Kidney (tissue), 14 donors: ENCODE results near the gene VWA5A. TPM values are rescaled to one million over a fixed set of nuclear protein-coding genes. Genes with fewer than 3 reads are reported as not detected.

Experiments
- DNase-seq, 5 donors: peaks; one replicate each; pipeline ENCODE4 v3.0.0-alpha.2; 2013 to 2020
- FAIRE-seq: peaks from 2 replicates; lab custom pipeline; 2012; peaks lifted over from hg19 to GRCh38; lab: Jason Lieb, UNC
- H3K27ac ChIP-seq, 2 donors: one replicate each; pipeline ENCODE4 v1.7.0; 2013; ENCODE audit warnings: low read depth in 2 of 2, low read length in 2 of 2, inconsistent platforms in 1 of 2
- H3K27me3 ChIP-seq: one replicate; pipeline ENCODE4 v1.7.1; 2013; ENCODE audit warnings: low read length, inconsistent platforms; ENCODE audit not compliant: control insufficient read depth, insufficient read depth
- H3K36me3 ChIP-seq, 3 donors: one replicate each; pipeline versions ENCODE4 v1.7.0 to v1.7.1; 2013; ENCODE audit warnings: low read length in 3 of 3, control low read depth in 1 of 3, inconsistent platforms in 1 of 3; ENCODE audit not compliant: insufficient read depth in 3 of 3, control insufficient read depth in 2 of 3
- H3K4me1 ChIP-seq, 3 donors: one replicate each; pipeline versions ENCODE4 v1.7.0 to v1.7.1; 2013; ENCODE audit warnings: low read length in 3 of 3, inconsistent platforms in 1 of 3, low read depth in 1 of 3; ENCODE audit not compliant: control insufficient read depth in 2 of 3, insufficient read depth in 2 of 3
- H3K4me3 ChIP-seq, 3 donors: one replicate each; pipeline versions ENCODE4 v1.7.0 to v1.8.1; 2013; ENCODE audit warnings: low read length in 3 of 3, control low read depth in 1 of 3, inconsistent platforms in 1 of 3
- H3K9ac ChIP-seq, 3 donors: one replicate each; pipeline versions ENCODE4 v1.7.0 to v1.7.1; 2013; ENCODE audit warnings: low read length in 3 of 3, control low read depth in 1 of 3, inconsistent platforms in 1 of 3
- H3K9me3 ChIP-seq, 3 donors: one replicate each; pipeline versions ENCODE4 v1.7.0 to v1.7.1; 2013; ENCODE audit warnings: low read length in 3 of 3, control low read depth in 1 of 3, inconsistent platforms in 1 of 3; ENCODE audit not compliant: control insufficient read depth in 2 of 3, insufficient read depth in 1 of 3
- intact Hi-C: fragments of 100-400 bp; cut with DNase I; formaldehyde crosslinking; loops from one replicate; pipeline ENCODE4 v1.11.1; 2022
- polyA plus RNA-seq: library from polyadenylated mRNA; stranded (reverse); fragments of 350-450 nt; fragmentation: Illumina TruSeq; extraction: RNeasy Lipid Tissue Mini Kit (QIAGEN cat#74804); gene quantifications from one replicate; pipeline ENCODE4 v1.2.3, GENCODE V29; 2014; ENCODE audit warnings: low read depth, low replicate concordance; ENCODE audit not compliant: insufficient read depth
- total RNA-seq: library from RNA; stranded (reverse); fragmentation: NEBNext Ultra II Directional; extraction: Animal tissue kit (Norgen Biotek cat#: 25700); gene quantifications from one replicate; pipeline ENCODE4 v1.2.1, GENCODE V29; 2021
- TF ChIP-seq, protein P1 (sequence below): IDR thresholded peaks from 3 replicates; pipeline ENCODE4 v1.5.1; 2012; ENCODE audit warnings: mild to moderate bottlenecking, moderate library complexity, borderline replicate concordance; ENCODE audit not compliant: insufficient read depth; ENCODE audit errors: extremely low read depth
- donor health status: control.
- donor health status: control.
- donor health status: control.
- donor health status: control.
- donor health status: control.
- donor health status: DM: yes; HTN: yes; CAD: no.
- donor health status: Normal renal cell carcinoma (clear cell type).

Gene VWA5A
- total and polyA plus RNA-seq, 2 donors from 2014 or later: 25.0 to 57.2 TPM

- DNase-seq: no peak
Observed at GRCh38 chr11:124072147-124072546, 43.1 kb upstream of the VWA5A start.

GRCh38 chr11:124074554-124074953, 40.7 kb upstream of the VWA5A start:
- Histone ChIP-seq H3K27ac (no peak overlapping the region), H3K36me3 (no peaks in the 10 kb centered on the region), H3K9ac (no peak overlapping the region), H3K27me3 (peaks cover 2% of the 10 kb centered on the region), H3K4me3 (no peak overlapping the region), H3K9me3 (no peaks in the 10 kb centered on the region), H3K4me1 (peaks cover 0 to 9% (median 0%) of the 10 kb centered on the region in 3 donors)
- intact Hi-C loops: no loop called here
- TF ChIP-seq, protein P1, sequence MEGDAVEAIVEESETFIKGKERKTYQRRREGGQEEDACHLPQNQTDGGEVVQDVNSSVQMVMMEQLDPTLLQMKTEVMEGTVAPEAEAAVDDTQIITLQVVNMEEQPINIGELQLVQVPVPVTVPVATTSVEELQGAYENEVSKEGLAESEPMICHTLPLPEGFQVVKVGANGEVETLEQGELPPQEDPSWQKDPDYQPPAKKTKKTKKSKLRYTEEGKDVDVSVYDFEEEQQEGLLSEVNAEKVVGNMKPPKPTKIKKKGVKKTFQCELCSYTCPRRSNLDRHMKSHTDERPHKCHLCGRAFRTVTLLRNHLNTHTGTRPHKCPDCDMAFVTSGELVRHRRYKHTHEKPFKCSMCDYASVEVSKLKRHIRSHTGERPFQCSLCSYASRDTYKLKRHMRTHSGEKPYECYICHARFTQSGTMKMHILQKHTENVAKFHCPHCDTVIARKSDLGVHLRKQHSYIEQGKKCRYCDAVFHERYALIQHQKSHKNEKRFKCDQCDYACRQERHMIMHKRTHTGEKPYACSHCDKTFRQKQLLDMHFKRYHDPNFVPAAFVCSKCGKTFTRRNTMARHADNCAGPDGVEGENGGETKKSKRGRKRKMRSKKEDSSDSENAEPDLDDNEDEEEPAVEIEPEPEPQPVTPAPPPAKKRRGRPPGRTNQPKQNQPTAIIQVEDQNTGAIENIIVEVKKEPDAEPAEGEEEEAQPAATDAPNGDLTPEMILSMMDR: no peak
- DNase-seq: peak in 1 of 5 donors; percentile 49
- FAIRE-seq: no peak

More at GRCh38 chr11:124072147-124072546, 43.1 kb upstream of the VWA5A start:
- Histone ChIP-seq H3K36me3 (no peaks in the 10 kb centered on the region), H3K4me1 (peaks cover 0 to 9% (median 0%) of the 10 kb centered on the region in 3 donors), H3K4me3 (no peak overlapping the region), H3K27ac (no peak overlapping the region), H3K9me3 (no peaks in the 10 kb centered on the region), H3K27me3 (peaks cover 2% of the 10 kb centered on the region), H3K9ac (no peak overlapping the region)
- intact Hi-C loops: no loop called here
- no peak for FAIRE-seq
- TF ChIP-seq, protein P1: no peak

DNA sequence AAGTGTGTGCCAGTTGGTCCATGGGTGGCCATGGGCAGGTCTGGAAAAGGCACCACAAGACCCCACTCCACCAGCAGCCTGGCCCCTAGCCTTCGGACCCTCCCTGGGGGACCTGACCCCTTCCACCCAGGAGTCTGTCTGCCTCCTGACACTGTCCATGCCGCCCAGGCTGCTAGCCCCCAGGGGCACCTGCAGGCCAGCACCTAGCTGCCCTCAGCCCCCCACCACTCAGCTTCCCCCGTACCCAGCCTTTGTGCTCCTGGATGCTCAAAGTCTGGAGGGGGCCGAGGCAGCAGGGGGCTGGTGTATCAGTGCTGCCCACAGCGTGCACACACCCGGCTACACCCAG, 39.8 kb upstream of the VWA5A start:
- Histone ChIP-seq H3K27ac (no peak overlapping the region), H3K4me3 (peak overlapping the region in 1 of 3 donors; percentile 60), H3K36me3 (no peaks in the 10 kb centered on the region), H3K27me3 (no peaks in the 10 kb centered on the region), H3K9ac (no peak overlapping the region), H3K9me3 (no peaks in the 10 kb centered on the region), H3K4me1 (peaks cover 0 to 7% (median 0%) of the 10 kb centered on the region in 3 donors)
- FAIRE-seq (no peak), DNase-seq (peak in 1 of 5 donors; percentile 74)
- TF ChIP-seq, protein P1: no peak
- intact Hi-C loops: no loop called here
